Measurements from ENCODE around the gene LYVE1.
A peak's percentile ranks its signal among the peaks of the same experiment; 100 is the strongest.

The LYVE1 gene

GRCh38 chr11:10594407-10594806 is 25.9 kb upstream of the LYVE1 start:
- H3K4me3 ChIP-seq (ENCODE audit: low read depth, low read length), result no peak overlapping the region
- in situ Hi-C loops (cut with HindIII; ENCODE audit: low sequenced_read_pairs), result no loop called here
- no peak for DNase-seq (ENCODE audit: low read depth)
- no peak for TF ChIP-seq CTCF (IDR thresholded peaks at IDR 0.05; ENCODE audit: low read depth, low read length, missing control alignments)

- in situ Hi-C loops (cut with HindIII; ENCODE audit: low sequenced_read_pairs), result no loop called here
- no peak for TF ChIP-seq CTCF (IDR thresholded peaks at IDR 0.05; ENCODE audit: low read depth, low read length, missing control alignments)
- DNase-seq (ENCODE audit: low read depth), result peak; percentile 75
- no peak overlapping the region for H3K4me3 ChIP-seq (ENCODE audit: low read depth, low read length)
Observed at GRCh38 chr11:10592331-10592730, 23.9 kb upstream of the LYVE1 start.

GRCh38 chr11:10591741-10592140 is 23.3 kb upstream of the LYVE1 start:
- no peak for DNase-seq (ENCODE audit: low read depth)
- no peak overlapping the region for H3K4me3 ChIP-seq (ENCODE audit: low read depth, low read length)
- no peak for TF ChIP-seq CTCF (IDR thresholded peaks at IDR 0.05; ENCODE audit: low read depth, low read length, missing control alignments)
- in situ Hi-C loops (cut with HindIII; ENCODE audit: low sequenced_read_pairs), result no loop called here

GRCh38 chr11:10590218-10590915 is 21.9 kb upstream of the LYVE1 start:
- DNase-seq (ENCODE audit: low read depth), result no peak
- no peak overlapping the region for H3K4me3 ChIP-seq (ENCODE audit: low read depth, low read length)
- no peak for TF ChIP-seq CTCF (IDR thresholded peaks at IDR 0.05; ENCODE audit: low read depth, low read length, missing control alignments)
- in situ Hi-C loops (cut with HindIII; ENCODE audit: low sequenced_read_pairs), result no loop called here

GRCh38 chr11:10588904-10589303 is 20.4 kb upstream of the LYVE1 start:
- TF ChIP-seq CTCF (IDR thresholded peaks at IDR 0.05; ENCODE audit: low read depth, low read length, missing control alignments), result no peak
- in situ Hi-C loops (cut with HindIII; ENCODE audit: low sequenced_read_pairs), result no loop called here
- no peak for DNase-seq (ENCODE audit: low read depth)
- no peak overlapping the region for H3K4me3 ChIP-seq (ENCODE audit: low read depth, low read length)

- in situ Hi-C loops (cut with HindIII; ENCODE audit: low sequenced_read_pairs), result no loop called here
- H3K4me3 ChIP-seq (ENCODE audit: low read depth, low read length), result no peak overlapping the region
- no peak for DNase-seq (ENCODE audit: low read depth)
- TF ChIP-seq CTCF (IDR thresholded peaks at IDR 0.05; ENCODE audit: low read depth, low read length, missing control alignments), result no peak
Observed at GRCh38 chr11:10587995-10588394, 19.5 kb upstream of the LYVE1 start.
